HEK293T (cell line): Measurements from ENCODE around the gene PHLPP1.

Experiments used
- NFRKB ChIP-seq: fragments of 450-650 bp; IDR thresholded peaks from 2 replicates; pipeline ENCODE4 v1.6.1; 2016; ENCODE audit warnings: mild to moderate bottlenecking, moderate library complexity
- TARDBP ChIP-seq: fragments of 450-650 bp; IDR thresholded peaks from 2 replicates; pipeline ENCODE4 v1.6.1; 2016
- TF ChIP-seq, protein P1 (sequence below): fragments of 450-650 bp; IDR thresholded peaks from 2 replicates; pipeline ENCODE4 v1.6.1; 2016

DNA sequence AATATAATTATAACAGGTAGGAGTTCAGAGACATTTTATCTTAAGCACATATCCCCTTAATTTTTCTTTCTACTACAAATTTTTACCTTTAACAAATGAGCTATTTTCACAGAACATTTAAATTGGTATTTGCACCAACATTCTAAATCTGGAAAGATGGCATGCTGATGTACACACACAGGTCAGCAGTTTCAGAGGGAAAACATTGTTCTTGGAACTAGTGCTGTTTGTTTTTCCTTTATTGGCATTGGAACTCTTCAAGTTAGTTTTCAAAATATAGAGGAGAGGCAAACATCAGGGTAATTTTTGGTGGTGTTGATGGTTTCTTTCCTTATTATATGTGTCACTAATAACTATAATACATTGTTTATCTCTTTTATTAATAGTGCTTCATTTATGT lies 155.3 kb downstream of the PHLPP1 start:
- TF ChIP-seq NFRKB (no peak), TARDBP (no peak)
- TF ChIP-seq, protein P1, sequence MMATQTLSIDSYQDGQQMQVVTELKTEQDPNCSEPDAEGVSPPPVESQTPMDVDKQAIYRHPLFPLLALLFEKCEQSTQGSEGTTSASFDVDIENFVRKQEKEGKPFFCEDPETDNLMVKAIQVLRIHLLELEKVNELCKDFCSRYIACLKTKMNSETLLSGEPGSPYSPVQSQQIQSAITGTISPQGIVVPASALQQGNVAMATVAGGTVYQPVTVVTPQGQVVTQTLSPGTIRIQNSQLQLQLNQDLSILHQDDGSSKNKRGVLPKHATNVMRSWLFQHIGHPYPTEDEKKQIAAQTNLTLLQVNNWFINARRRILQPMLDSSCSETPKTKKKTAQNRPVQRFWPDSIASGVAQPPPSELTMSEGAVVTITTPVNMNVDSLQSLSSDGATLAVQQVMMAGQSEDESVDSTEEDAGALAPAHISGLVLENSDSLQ, result no peak
